ENCODE results near the gene BRD9.

- TF ChIP-seq GATA2 (IDR thresholded peaks at IDR 0.05; ENCODE audit: low read depth, low read length) = no peak
- no peak for TF ChIP-seq GATA3 (IDR thresholded peaks at IDR 0.05; ENCODE audit: low read depth, low read length)
These were observed 11.1 kb downstream of the BRD9 start for GRCh38 chr5:881551-881935.

All from SH-SY5Y (cell line).